GM23338 (cell line): ENCODE data around the gene GPR39. TPM values are rescaled to one million over a fixed set of nuclear protein-coding genes. Genes with fewer than 3 reads are reported as not detected.

Source experiments
- ATAC-seq: fragments of 200-7000 bp; cut with Tn5 transposase; 3 replicates; pipeline ENCODE4 v1.9.1; 2020
- DNase-seq: peaks from one replicate; pipeline ENCODE4 v3.0.0-alpha.2; 2015; ENCODE audit warnings: low spot score
- H2AFZ ChIP-seq: fragments of 200-600 bp; sonication (generic); 2 replicates; pipeline ENCODE4 v1.8.0; 2016; ENCODE audit warnings: antibody characterized with exemption, mild to moderate bottlenecking, moderate library complexity
- H3F3A ChIP-seq: fragments of 200-600 bp; sonication (generic); replicated peaks from 2 replicates; pipeline ENCODE4 v1.8.0; 2017; ENCODE audit warnings: antibody characterized with exemption, mixed run types, low read depth
- H3K27ac ChIP-seq: fragments of 200-600 bp; sonication (generic); 2 replicates; pipeline ENCODE4 v1.6.1; 2016; ENCODE audit warnings: low read depth
- H3K27me3 ChIP-seq: fragments of 200-600 bp; sonication (generic); 2 replicates; pipeline ENCODE4 v1.8.0; 2016; ENCODE audit warnings: mild to moderate bottlenecking, mixed run types, moderate library complexity; ENCODE audit not compliant: insufficient read depth
- H3K36me3 ChIP-seq: fragments of 200-600 bp; sonication (generic); 2 replicates; pipeline ENCODE4 v1.8.0; 2016; ENCODE audit warnings: mild to moderate bottlenecking; ENCODE audit not compliant: insufficient read depth
- H3K4me1 ChIP-seq: fragments of 200-600 bp; sonication (generic); 2 replicates; pipeline ENCODE4 v1.8.0; 2016; ENCODE audit warnings: mild to moderate bottlenecking, moderate library complexity; ENCODE audit not compliant: insufficient read depth
- H3K4me2 ChIP-seq: fragments of 200-600 bp; sonication (generic); 2 replicates; pipeline ENCODE4 v1.7.1; 2017; ENCODE audit warnings: mixed run types
- H3K4me3 ChIP-seq: fragments of 200-600 bp; sonication (generic); 2 replicates; pipeline ENCODE4 v1.6.1; 2016; ENCODE audit warnings: mixed run types
- H3K79me2 ChIP-seq: fragments of 200-600 bp; sonication (generic); replicated peaks from 2 replicates; pipeline ENCODE4 v1.8.0; 2017; ENCODE audit warnings: mild to moderate bottlenecking; ENCODE audit not compliant: insufficient read depth
- H3K9me2 ChIP-seq: fragments of 200-600 bp; sonication (generic); 2 replicates; pipeline ENCODE4 v1.8.0; 2017; ENCODE audit not compliant: insufficient read depth
- H4K20me1 ChIP-seq: fragments of 200-600 bp; sonication (generic); replicated peaks from 2 replicates; pipeline ENCODE4 v1.8.0; 2017; ENCODE audit warnings: mild to moderate bottlenecking; ENCODE audit not compliant: insufficient read depth
- H3K27ac Mint-ChIP-seq: 2 replicates; pipeline ENCODE4 v1.8.0; 2020; ENCODE audit warnings: inconsistent platforms, mild to moderate bottlenecking, moderate library complexity, mixed read lengths
- H3K27me3 Mint-ChIP-seq: 3 replicates; pipeline ENCODE4 v1.8.0; 2022; ENCODE audit warnings: low read depth, mild to moderate bottlenecking, moderate library complexity, mixed read lengths, inconsistent platforms; ENCODE audit not compliant: insufficient read depth, poor library complexity
- H3K36me3 Mint-ChIP-seq: 3 replicates; pipeline ENCODE4 v1.8.0; 2021; ENCODE audit warnings: low read depth, mild to moderate bottlenecking, inconsistent platforms, moderate library complexity, mixed read lengths
- H3K4me1 Mint-ChIP-seq: 3 replicates; pipeline ENCODE4 v1.8.0; 2020; ENCODE audit warnings: mild to moderate bottlenecking, inconsistent platforms, mixed read lengths
- H3K4me3 Mint-ChIP-seq: 3 replicates; pipeline ENCODE4 v1.8.0; 2021; ENCODE audit warnings: moderate library complexity, mild to moderate bottlenecking, inconsistent platforms, mixed read lengths
- H3K9me3 Mint-ChIP-seq: 3 replicates; pipeline ENCODE4 v1.8.0; 2020; ENCODE audit warnings: moderate library complexity, mild to moderate bottlenecking, inconsistent platforms, mixed read lengths
- CREB1 ChIP-seq: fragments of 250-450 bp; sonication (Bioruptor Pico); IDR thresholded peaks from 2 replicates; pipeline ENCODE4 v1.5.0; 2020; ENCODE audit warnings: low read depth, mild to moderate bottlenecking, moderate library complexity
- EZH2 ChIP-seq: fragments of 200-600 bp; sonication (generic); IDR thresholded peaks from one replicate; pipeline ENCODE4 v1.8.0; 2017; ENCODE audit warnings: antibody characterized with exemption, mild to moderate bottlenecking, low read depth; ENCODE audit not compliant: unreplicated experiment
- EZH2phosphoT487 ChIP-seq: fragments of 200-600 bp; sonication (generic); IDR thresholded peaks from one replicate; pipeline ENCODE4 v1.8.1; 2018; ENCODE audit warnings: antibody characterized with exemption; ENCODE audit not compliant: unreplicated experiment
- JUNB ChIP-seq: IDR thresholded peaks from one replicate; pipeline ENCODE4 v1.6.1; 2016; ENCODE audit warnings: antibody characterized with exemption; ENCODE audit not compliant: unreplicated experiment
- NANOG ChIP-seq: IDR thresholded peaks from 2 replicates; pipeline ENCODE4 v1.6.1; 2016; ENCODE audit warnings: antibody characterized with exemption, borderline replicate concordance
- POLR2AphosphoS5 ChIP-seq: IDR thresholded peaks from 2 replicates; pipeline ENCODE4 v1.6.1; 2016; ENCODE audit warnings: antibody characterized with exemption, low read depth
- REST ChIP-seq: IDR thresholded peaks from one replicate; pipeline ENCODE4 v1.6.1; 2018; ENCODE audit warnings: antibody characterized with exemption; ENCODE audit not compliant: unreplicated experiment
- STAT1 ChIP-seq: IDR thresholded peaks from one replicate; pipeline ENCODE4 v1.6.1; 2016; ENCODE audit warnings: antibody characterized with exemption; ENCODE audit not compliant: unreplicated experiment
- ZNF114 ChIP-seq: fragments of 250-450 bp; sonication (Bioruptor Pico); IDR thresholded peaks from 2 replicates; pipeline ENCODE4 v1.5.0; 2020; ENCODE audit warnings: mild to moderate bottlenecking, moderate library complexity
- ZNF331 ChIP-seq: fragments of 250-450 bp; sonication (Bioruptor Pico); IDR thresholded peaks from 2 replicates; pipeline ENCODE4 v1.5.0; 2020; ENCODE audit warnings: low read depth, mild to moderate bottlenecking, moderate library complexity
- polyA plus RNA-seq: library from polyadenylated mRNA; unstranded; fragments of >200 nt; fragmentation: Nextera tagmentation; extraction: Ambion mirVana; gene quantifications from 2 replicates; pipeline ENCODE4 v1.2.1, GENCODE V29; 2016
- total RNA-seq: library from RNA; depleted of rRNA; stranded (reverse); fragments of >200 nt; shearing (Covaris generic); gene quantifications from 2 replicates; pipeline ENCODE4 v1.2.3, GENCODE V29; 2014
- TF ChIP-seq, protein P1 (sequence below): fragments of 250-450 bp; sonication (Bioruptor Pico); IDR thresholded peaks from 2 replicates; pipeline ENCODE4 v1.5.0; 2020; ENCODE audit warnings: mild to moderate bottlenecking, moderate library complexity
- TF ChIP-seq, protein P2 (sequence below): IDR thresholded peaks from 2 replicates; pipeline ENCODE4 v1.6.1; 2016; ENCODE audit warnings: antibody characterized with exemption
- TF ChIP-seq, protein P3 (sequence below), 2 experiments: fragments of 200-600 bp in 1 of 2; sonication (generic) in 1 of 2; conservative IDR thresholded peaks; 2 replicates each; pipeline versions ENCODE4 v1.5.1 to v1.6.1; 2016 to 2017; ENCODE audit warnings: antibody characterized with exemption in 2 of 2, low read depth in 2 of 2, mild to moderate bottlenecking in 2 of 2, moderate library complexity in 1 of 2

The GPR39 gene
- total and polyA plus RNA-seq, 2 experiments from 2014 or later, result 0.55 to 1.9 TPM

- Histone ChIP-seq H3K9me2 (no peaks in the 10 kb centered on the region), H3K27me3 (no peaks in the 10 kb centered on the region), H3K4me1 (no peaks in the 10 kb centered on the region), H3K27ac (no peak overlapping the region), H3K4me3 (no peak overlapping the region), H3F3A (no peaks in the 10 kb centered on the region), H3K4me2 (no peak overlapping the region), H3K79me2 (no peaks in the 10 kb centered on the region), H3K36me3 (no peaks in the 10 kb centered on the region), H4K20me1 (no peaks in the 10 kb centered on the region), H2AFZ (no peak overlapping the region)
- no peak overlapping the region for H3K4me3 Mint-ChIP-seq
- peaks cover 3% of the 10 kb centered on the region for H3K27me3 Mint-ChIP-seq
- DNase-seq, result no peak
- ATAC-seq, result no peak
- no peak overlapping the region for H3K27ac Mint-ChIP-seq
- TF ChIP-seq REST (no peak), ZNF331 (CRISPR knock-in tag) (no peak), NANOG (no peak), EZH2 (no peak), EZH2phosphoT487 (no peak), JUNB (no peak), STAT1 (no peak), ZNF114 (CRISPR knock-in tag) (no peak), CREB1 (CRISPR knock-in tag) (no peak), POLR2AphosphoS5 (no peak)
- TF ChIP-seq, protein P1, sequence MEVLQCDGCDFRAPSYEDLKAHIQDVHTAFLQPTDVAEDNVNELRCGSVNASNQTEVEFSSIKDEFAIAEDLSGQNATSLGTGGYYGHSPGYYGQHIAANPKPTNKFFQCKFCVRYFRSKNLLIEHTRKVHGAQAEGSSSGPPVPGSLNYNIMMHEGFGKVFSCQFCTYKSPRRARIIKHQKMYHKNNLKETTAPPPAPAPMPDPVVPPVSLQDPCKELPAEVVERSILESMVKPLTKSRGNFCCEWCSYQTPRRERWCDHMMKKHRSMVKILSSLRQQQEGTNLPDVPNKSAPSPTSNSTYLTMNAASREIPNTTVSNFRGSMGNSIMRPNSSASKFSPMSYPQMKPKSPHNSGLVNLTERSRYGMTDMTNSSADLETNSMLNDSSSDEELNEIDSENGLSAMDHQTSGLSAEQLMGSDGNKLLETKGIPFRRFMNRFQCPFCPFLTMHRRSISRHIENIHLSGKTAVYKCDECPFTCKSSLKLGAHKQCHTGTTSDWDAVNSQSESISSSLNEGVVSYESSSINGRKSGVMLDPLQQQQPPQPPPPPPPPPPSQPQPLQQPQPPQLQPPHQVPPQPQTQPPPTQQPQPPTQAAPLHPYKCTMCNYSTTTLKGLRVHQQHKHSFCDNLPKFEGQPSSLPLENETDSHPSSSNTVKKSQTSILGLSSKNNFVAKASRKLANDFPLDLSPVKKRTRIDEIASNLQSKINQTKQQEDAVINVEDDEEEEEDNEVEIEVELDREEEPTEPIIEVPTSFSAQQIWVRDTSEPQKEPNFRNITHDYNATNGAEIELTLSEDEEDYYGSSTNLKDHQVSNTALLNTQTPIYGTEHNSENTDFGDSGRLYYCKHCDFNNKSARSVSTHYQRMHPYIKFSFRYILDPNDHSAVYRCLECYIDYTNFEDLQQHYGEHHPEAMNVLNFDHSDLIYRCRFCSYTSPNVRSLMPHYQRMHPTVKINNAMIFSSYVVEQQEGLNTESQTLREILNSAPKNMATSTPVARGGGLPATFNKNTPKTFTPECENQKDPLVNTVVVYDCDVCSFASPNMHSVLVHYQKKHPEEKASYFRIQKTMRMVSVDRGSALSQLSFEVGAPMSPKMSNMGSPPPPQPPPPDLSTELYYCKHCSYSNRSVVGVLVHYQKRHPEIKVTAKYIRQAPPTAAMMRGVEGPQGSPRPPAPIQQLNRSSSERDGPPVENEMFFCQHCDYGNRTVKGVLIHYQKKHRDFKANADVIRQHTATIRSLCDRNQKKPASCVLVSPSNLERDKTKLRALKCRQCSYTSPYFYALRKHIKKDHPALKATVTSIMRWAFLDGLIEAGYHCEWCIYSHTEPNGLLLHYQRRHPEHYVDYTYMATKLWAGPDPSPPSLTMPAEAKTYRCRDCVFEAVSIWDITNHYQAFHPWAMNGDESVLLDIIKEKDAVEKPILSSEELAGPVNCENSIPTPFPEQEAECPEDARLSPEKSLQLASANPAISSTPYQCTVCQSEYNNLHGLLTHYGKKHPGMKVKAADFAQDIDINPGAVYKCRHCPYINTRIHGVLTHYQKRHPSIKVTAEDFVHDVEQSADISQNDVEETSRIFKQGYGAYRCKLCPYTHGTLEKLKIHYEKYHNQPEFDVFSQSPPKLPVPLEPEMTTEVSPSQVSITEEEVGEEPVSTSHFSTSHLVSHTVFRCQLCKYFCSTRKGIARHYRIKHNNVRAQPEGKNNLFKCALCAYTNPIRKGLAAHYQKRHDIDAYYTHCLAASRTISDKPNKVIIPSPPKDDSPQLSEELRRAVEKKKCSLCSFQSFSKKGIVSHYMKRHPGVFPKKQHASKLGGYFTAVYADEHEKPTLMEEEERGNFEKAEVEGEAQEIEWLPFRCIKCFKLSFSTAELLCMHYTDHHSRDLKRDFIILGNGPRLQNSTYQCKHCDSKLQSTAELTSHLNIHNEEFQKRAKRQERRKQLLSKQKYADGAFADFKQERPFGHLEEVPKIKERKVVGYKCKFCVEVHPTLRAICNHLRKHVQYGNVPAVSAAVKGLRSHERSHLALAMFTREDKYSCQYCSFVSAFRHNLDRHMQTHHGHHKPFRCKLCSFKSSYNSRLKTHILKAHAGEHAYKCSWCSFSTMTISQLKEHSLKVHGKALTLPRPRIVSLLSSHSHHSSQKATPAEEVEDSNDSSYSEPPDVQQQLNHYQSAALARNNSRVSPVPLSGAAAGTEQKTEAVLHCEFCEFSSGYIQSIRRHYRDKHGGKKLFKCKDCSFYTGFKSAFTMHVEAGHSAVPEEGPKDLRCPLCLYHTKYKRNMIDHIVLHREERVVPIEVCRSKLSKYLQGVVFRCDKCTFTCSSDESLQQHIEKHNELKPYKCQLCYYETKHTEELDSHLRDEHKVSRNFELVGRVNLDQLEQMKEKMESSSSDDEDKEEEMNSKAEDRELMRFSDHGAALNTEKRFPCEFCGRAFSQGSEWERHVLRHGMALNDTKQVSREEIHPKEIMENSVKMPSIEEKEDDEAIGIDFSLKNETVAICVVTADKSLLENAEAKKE (CRISPR knock-in tag), result no peak
- TF ChIP-seq, protein P2, sequence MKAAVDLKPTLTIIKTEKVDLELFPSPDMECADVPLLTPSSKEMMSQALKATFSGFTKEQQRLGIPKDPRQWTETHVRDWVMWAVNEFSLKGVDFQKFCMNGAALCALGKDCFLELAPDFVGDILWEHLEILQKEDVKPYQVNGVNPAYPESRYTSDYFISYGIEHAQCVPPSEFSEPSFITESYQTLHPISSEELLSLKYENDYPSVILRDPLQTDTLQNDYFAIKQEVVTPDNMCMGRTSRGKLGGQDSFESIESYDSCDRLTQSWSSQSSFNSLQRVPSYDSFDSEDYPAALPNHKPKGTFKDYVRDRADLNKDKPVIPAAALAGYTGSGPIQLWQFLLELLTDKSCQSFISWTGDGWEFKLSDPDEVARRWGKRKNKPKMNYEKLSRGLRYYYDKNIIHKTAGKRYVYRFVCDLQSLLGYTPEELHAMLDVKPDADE, result no peak
- TF ChIP-seq, protein P3, sequence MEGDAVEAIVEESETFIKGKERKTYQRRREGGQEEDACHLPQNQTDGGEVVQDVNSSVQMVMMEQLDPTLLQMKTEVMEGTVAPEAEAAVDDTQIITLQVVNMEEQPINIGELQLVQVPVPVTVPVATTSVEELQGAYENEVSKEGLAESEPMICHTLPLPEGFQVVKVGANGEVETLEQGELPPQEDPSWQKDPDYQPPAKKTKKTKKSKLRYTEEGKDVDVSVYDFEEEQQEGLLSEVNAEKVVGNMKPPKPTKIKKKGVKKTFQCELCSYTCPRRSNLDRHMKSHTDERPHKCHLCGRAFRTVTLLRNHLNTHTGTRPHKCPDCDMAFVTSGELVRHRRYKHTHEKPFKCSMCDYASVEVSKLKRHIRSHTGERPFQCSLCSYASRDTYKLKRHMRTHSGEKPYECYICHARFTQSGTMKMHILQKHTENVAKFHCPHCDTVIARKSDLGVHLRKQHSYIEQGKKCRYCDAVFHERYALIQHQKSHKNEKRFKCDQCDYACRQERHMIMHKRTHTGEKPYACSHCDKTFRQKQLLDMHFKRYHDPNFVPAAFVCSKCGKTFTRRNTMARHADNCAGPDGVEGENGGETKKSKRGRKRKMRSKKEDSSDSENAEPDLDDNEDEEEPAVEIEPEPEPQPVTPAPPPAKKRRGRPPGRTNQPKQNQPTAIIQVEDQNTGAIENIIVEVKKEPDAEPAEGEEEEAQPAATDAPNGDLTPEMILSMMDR (conservative IDR thresholded peaks at IDR 0.05; ENCODE audit: low read depth in 2 of 2), result no peak
- H3K4me1 Mint-ChIP-seq, result peaks cover 6% of the 10 kb centered on the region
- H3K9me3 Mint-ChIP-seq, result peaks cover 8% of the 10 kb centered on the region
- peaks cover 6% of the 10 kb centered on the region; the same call in 2 of the 3 replicates for H3K36me3 Mint-ChIP-seq
These were observed 32.0 kb upstream of the GPR39 start for GRCh38 chr2:132384491-132385151.
